ENCODE measurements around the gene TRABD2B. TPM values are rescaled to one million over a fixed set of nuclear protein-coding genes. Genes with fewer than 3 reads are reported as not detected.

TRABD2B gene
- total RNA-seq, 4 donors from 2014 or later: 0.05 to 0.15 (median 0.12) TPM

DNA sequence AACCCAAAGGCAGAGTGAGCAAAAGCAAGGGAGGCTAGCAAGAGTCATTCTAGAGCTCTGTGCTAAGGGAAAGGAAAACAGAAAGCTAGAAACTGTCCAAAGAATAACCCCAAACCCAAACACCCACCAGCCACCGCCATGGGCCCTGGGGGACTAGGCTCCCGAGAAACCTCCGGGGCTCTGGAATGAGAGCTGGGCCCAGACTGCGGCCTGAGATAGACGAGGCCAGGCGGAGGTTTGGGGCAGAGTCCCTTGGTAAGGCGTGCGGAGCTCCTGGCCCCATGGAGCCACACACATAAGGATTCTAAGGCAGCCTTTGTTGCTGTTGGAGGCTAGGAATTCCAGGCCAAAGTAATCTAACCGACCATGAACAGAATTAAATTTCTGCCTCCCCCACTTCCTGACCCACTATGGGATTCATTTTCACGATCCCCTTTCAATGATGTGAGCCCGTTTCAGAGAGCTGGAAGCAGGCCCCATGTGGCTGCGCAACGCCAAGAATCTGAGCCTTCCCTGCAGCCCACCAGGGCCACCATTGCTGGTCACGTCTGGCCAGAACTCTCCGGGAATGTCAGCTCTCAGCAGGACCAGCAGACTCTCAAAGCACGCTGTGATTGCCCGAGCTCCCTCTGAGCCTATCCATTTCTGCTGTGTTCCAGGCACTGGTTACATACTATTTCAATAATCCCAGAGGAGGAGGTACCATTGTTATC, 145.0 kb downstream of the TRABD2B start:
- no peak overlapping the region for H3K27ac ChIP-seq
- DNase-seq (no peak), ATAC-seq (no peak)
- H3K4me1 ChIP-seq: no peaks in the 10 kb centered on the region
- no peaks in the 10 kb centered on the region for H3K9me3 ChIP-seq
- H3K4me3 ChIP-seq: no peak overlapping the region
- H3K27me3 ChIP-seq: no peaks in the 10 kb centered on the region
- intact Hi-C loops (cut with DNase I; ENCODE audit: low total_unique reads): no loop called here
- TF ChIP-seq, protein P1, sequence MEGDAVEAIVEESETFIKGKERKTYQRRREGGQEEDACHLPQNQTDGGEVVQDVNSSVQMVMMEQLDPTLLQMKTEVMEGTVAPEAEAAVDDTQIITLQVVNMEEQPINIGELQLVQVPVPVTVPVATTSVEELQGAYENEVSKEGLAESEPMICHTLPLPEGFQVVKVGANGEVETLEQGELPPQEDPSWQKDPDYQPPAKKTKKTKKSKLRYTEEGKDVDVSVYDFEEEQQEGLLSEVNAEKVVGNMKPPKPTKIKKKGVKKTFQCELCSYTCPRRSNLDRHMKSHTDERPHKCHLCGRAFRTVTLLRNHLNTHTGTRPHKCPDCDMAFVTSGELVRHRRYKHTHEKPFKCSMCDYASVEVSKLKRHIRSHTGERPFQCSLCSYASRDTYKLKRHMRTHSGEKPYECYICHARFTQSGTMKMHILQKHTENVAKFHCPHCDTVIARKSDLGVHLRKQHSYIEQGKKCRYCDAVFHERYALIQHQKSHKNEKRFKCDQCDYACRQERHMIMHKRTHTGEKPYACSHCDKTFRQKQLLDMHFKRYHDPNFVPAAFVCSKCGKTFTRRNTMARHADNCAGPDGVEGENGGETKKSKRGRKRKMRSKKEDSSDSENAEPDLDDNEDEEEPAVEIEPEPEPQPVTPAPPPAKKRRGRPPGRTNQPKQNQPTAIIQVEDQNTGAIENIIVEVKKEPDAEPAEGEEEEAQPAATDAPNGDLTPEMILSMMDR (IDR thresholded peaks at IDR 0.05 in 4 of 5, conservative IDR thresholded peaks at IDR 0.05 in 1 of 5): no peak
- TF ChIP-seq POLR2A (IDR thresholded peaks at IDR 0.05): no peak
- in situ Hi-C loops (cut with MboI; ENCODE audit: low sequenced_read_pairs in 4 of 4): no loop called here
- no peaks in the 10 kb centered on the region for H3K36me3 ChIP-seq

DNA sequence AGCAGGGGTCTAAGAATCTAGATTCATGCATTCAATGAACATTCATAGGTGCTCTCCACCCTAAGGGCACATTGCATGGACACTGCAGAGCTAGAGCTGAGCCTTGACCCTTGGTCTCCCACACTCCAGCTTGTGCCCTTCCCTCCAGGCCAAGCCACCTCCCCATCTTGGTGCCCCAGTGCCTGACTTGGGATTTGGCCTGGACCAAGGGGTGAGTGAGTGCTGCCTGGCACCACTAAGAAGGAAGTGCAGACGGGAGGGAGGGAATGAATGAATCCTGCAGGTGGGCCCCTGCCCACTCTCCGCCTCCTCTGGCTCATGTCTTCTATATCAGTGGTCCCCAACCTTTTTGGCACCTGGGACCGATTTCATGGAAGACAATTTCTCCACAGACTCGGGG, 146.7 kb downstream of the TRABD2B start:
- Histone ChIP-seq H3K27ac (no peak overlapping the region), H3K9me3 (no peaks in the 10 kb centered on the region), H3K4me1 (no peaks in the 10 kb centered on the region), H3K36me3 (no peaks in the 10 kb centered on the region), H3K4me3 (no peak overlapping the region), H3K27me3 (no peaks in the 10 kb centered on the region)
- intact Hi-C loops (cut with DNase I; ENCODE audit: low total_unique reads) (no loop called here), in situ Hi-C loops (cut with MboI; ENCODE audit: low sequenced_read_pairs in 4 of 4) (no loop called here)
- TF ChIP-seq POLR2A (IDR thresholded peaks at IDR 0.05): no peak
- TF ChIP-seq, protein P1 (IDR thresholded peaks at IDR 0.05 in 4 of 5, conservative IDR thresholded peaks at IDR 0.05 in 1 of 5): no peak
- ATAC-seq (no peak), DNase-seq (no peak)

DNA sequence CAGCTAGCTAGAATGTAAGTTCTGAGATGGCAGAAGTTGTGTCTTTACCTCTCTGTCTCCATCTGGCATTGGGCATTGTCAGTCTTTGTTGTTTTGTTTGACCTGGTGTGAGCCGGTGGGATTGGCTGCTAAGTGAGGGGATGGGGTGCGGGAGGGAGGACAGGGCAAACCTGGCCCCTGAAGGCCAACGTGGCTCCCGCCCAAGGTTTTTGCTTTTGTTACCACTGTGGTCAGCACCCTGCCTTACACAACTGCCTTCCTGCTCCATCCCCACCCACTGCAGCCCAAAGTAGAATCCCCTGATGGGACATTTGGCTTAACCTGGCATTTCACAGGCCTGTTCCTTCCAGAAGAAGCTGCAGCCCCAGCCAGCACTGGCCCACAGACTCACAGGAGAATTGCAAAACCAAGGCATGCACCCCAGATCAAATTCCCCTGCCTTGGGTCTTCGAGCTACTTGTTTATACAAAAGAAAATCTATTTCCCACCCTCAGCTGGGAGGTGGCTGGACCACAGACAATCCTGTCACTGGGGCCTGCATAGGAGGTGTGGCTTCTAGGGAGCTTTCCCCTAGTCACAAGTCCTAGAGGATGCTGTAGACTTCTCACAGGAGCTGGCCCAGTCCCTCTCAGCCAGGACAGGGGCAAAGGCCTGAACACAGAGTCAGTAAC, 147.5 kb downstream of the TRABD2B start:
- no peaks in the 10 kb centered on the region for H3K36me3 ChIP-seq
- no peak overlapping the region for H3K4me3 ChIP-seq
- DNase-seq: peak; percentile 16 to 46
- no peaks in the 10 kb centered on the region for H3K4me1 ChIP-seq
- in situ Hi-C loops (cut with MboI; ENCODE audit: low sequenced_read_pairs in 4 of 4): no loop called here
- peak; percentile 58 to 67 for ATAC-seq
- H3K9me3 ChIP-seq: no peaks in the 10 kb centered on the region
- no peaks in the 10 kb centered on the region for H3K27me3 ChIP-seq
- intact Hi-C loops (cut with DNase I; ENCODE audit: low total_unique reads): no loop called here
- TF ChIP-seq POLR2A (IDR thresholded peaks at IDR 0.05): no peak
- TF ChIP-seq, protein P1 (IDR thresholded peaks at IDR 0.05 in 4 of 5, conservative IDR thresholded peaks at IDR 0.05 in 1 of 5): no peak
- H3K27ac ChIP-seq: no peak overlapping the region

DNA sequence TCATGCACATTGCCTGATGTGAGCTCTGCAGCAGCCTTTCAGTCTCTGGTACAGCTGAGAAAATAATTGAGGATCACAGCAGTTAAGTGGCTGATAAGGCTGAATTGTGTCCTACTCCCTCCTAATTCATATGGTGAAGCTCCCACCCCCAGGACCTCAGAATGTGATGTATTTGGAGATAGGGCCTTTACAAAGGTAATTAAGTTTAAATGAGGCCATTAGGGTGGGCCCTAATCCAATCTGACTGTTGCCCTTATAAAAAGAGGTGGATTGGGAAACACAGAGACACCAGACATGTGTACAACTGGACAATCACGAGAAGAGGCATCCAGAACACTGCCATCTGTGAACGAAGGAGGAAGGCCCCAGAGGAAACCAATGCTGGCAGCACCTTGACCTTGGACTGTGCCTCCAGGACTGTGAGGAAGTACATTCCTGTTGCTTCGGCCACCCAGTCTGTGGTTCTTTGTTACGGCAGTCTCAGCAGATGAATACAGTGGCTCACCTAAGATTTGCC, 148.1 kb downstream of the TRABD2B start:
- Histone ChIP-seq H3K27me3 (no peaks in the 10 kb centered on the region), H3K4me1 (no peaks in the 10 kb centered on the region), H3K27ac (no peak overlapping the region), H3K4me3 (no peak overlapping the region), H3K36me3 (no peaks in the 10 kb centered on the region), H3K9me3 (no peaks in the 10 kb centered on the region)
- in situ Hi-C loops (cut with MboI; ENCODE audit: low sequenced_read_pairs in 4 of 4) (no loop called here), intact Hi-C loops (cut with DNase I; ENCODE audit: low total_unique reads) (no loop called here)
- peak; percentile 31 to 36 for ATAC-seq
- TF ChIP-seq, protein P1 (IDR thresholded peaks at IDR 0.05 in 4 of 5, conservative IDR thresholded peaks at IDR 0.05 in 1 of 5): no peak
- no peak for TF ChIP-seq POLR2A (IDR thresholded peaks at IDR 0.05)
- DNase-seq: peak in 1 of 2 donors; percentile 40
